ENCODE measurements around the gene ALX3.
A peak's percentile ranks its signal among the peaks of the same experiment; 100 is the strongest.

- peak; percentile 89 for TF ChIP-seq CTCF (conservative IDR thresholded peaks at IDR 0.05; ENCODE audit: low read depth, low read length)
- TF ChIP-seq RAD21 (IDR thresholded peaks at IDR 0.05; ENCODE audit: low read length): peak; percentile 90
- TF ChIP-seq RFX5 (IDR thresholded peaks at IDR 0.05; ENCODE audit: low read depth, low read length): no peak
- peak; percentile 25; the same call in 1 of the 2 replicates for TF ChIP-seq CEBPB (IDR thresholded peaks at IDR 0.05; ENCODE audit: low read depth, low read length)
- no peak for TF ChIP-seq RCOR1 (IDR thresholded peaks at IDR 0.05; ENCODE audit: insufficient replicate concordance, low read length)
- no peak for TF ChIP-seq MAFK (IDR thresholded peaks at IDR 0.05; ENCODE audit: low read depth, low read length)
- TF ChIP-seq POLR2A (IDR thresholded peaks at IDR 0.05; ENCODE audit: low read depth, low read length): no peak
- TF ChIP-seq SMC3 (IDR thresholded peaks at IDR 0.05; ENCODE audit: low read depth, low read length): peak; percentile 84
- TF ChIP-seq MXI1 (IDR thresholded peaks at IDR 0.05; ENCODE audit: borderline replicate concordance, low read depth, low read length): no peak
These were observed 16.7 kb downstream of the ALX3 start for GRCh38 chr1:110053552-110054428.
